K562 (cell line): ENCODE measurements around the gene PYGO2. TPM values are rescaled to one million over a fixed set of nuclear protein-coding genes. Genes with fewer than 3 reads are reported as not detected.

ENCODE experiments used
- BACH1 ChIP-seq: fragments of 200-800 bp; sonication (Bioruptor generic); IDR thresholded peaks from 2 replicates; pipeline ENCODE4 v1.6.1; 2016; ENCODE audit warnings: missing genetic modification characterization, missing compliant biosample characterization
- E2F3 ChIP-seq: fragments of 250-450 bp; sonication (Bioruptor Pico); IDR thresholded peaks from 2 replicates; pipeline ENCODE4 v1.4.0; 2020; ENCODE audit warnings: mild to moderate bottlenecking
- FOXM1 ChIP-seq, 2 experiments: fragments of 450-650 bp in 1 of 2; sonication (generic) in 1 of 2; formaldehyde crosslinking in 1 of 2; IDR thresholded peaks; 2 replicates each; pipeline versions ENCODE4 v1.6.1 to v1.9.0; 2017 to 2022; ENCODE audit warnings: low read depth in 2 of 2, mild to moderate bottlenecking in 2 of 2, missing genetic modification reagents in 1 of 2, moderate library complexity in 1 of 2
- HDAC1 ChIP-seq, 2 experiments: fragments of 450-650 bp; IDR thresholded peaks; 2 replicates each; pipeline ENCODE4 v1.6.1; 2016 to 2017; ENCODE audit warnings: inconsistent platforms in 1 of 2, mild to moderate bottlenecking in 1 of 2, moderate library complexity in 1 of 2
- POLR2A ChIP-seq: fragments of 450-650 bp; conservative IDR thresholded peaks from 2 replicates; pipeline ENCODE4 v1.6.1; 2016
- STAT5B ChIP-seq: fragments of 250-450 bp; sonication (Bioruptor Pico); IDR thresholded peaks from 2 replicates; pipeline ENCODE4 v1.8.0; 2021; ENCODE audit warnings: mild to moderate bottlenecking, inconsistent platforms
- XRCC3 ChIP-seq: fragments of 450-650 bp; IDR thresholded peaks from 2 replicates; pipeline ENCODE4 v1.6.1; 2017; ENCODE audit warnings: mild to moderate bottlenecking, moderate library complexity
- ZBTB7A ChIP-seq: IDR thresholded peaks from 2 replicates; pipeline ENCODE4 v1.6.1; 2011; ENCODE audit warnings: low read depth, mild to moderate bottlenecking, low read length, moderate library complexity, borderline replicate concordance; ENCODE audit not compliant: control insufficient read depth
- ZNF785 ChIP-seq: fragments of 250-450 bp; sonication (Bioruptor Pico); IDR thresholded peaks from 2 replicates; pipeline ENCODE4 v1.4.0; 2020; ENCODE audit warnings: mild to moderate bottlenecking
- polyA plus RNA-seq, 8 experiments: library from polyadenylated mRNA; depleted of rRNA in 4 of 8; stranded (reverse) in 5 of 8; unstranded in 3 of 8; fragments of >200 nt; fragmentation: Nextera tagmentation in 2 of 8; fragmentation: Illumina TruSeq in 1 of 8; extraction: Ambion mirVana in 2 of 8; extraction: Trizol in 1 of 8; gene quantifications; 2 replicates each; pipeline versions ENCODE4 v1.2.1 to v1.2.3, GENCODE V29; 2011 to 2014; ENCODE audit warnings: inconsistent platforms in 1 of 8, missing spikeins in 1 of 8
- total RNA-seq, 7 experiments: library from RNA; depleted of rRNA in 6 of 7; stranded (reverse); fragments of >200 nt in 6 of 7; fragmentation: Illumina TruSeq in 2 of 7; extraction: Trizol in 2 of 7; gene quantifications; 2 replicates each; pipeline versions ENCODE4 v1.2.1 to v1.2.3, GENCODE V29; 2011 to 2021; ENCODE audit warnings: low replicate concordance in 1 of 7
- TF ChIP-seq, protein P1 (sequence below), 2 experiments: fragments of 450-650 bp in 1 of 2; sonication (generic) in 1 of 2; formaldehyde crosslinking in 1 of 2; IDR thresholded peaks; 2 replicates each; pipeline versions ENCODE4 v1.7.1 to v1.9.0; 2016 to 2022; ENCODE audit warnings: inconsistent platforms in 1 of 2, mild to moderate bottlenecking in 1 of 2, missing genetic modification reagents in 1 of 2
- TF ChIP-seq, protein P2 (sequence below): sonication (generic); formaldehyde crosslinking; IDR thresholded peaks from 2 replicates; pipeline ENCODE4 v1.8.0; 2022; ENCODE audit warnings: mild to moderate bottlenecking, missing genetic modification reagents, borderline replicate concordance
- TF ChIP-seq, protein P3 (sequence below): fragments of 250-450 bp; sonication (Bioruptor Pico); IDR thresholded peaks from 2 replicates; pipeline ENCODE4 v1.5.0; 2022; ENCODE audit warnings: mild to moderate bottlenecking

The PYGO2 gene
- total and polyA plus RNA-seq, 9 of the 15 experiments (the other 6 are each of a cell fraction or from before 2014, with no cell fraction given) = 8.3 to 36.2 (median 18.2) TPM

DNA sequence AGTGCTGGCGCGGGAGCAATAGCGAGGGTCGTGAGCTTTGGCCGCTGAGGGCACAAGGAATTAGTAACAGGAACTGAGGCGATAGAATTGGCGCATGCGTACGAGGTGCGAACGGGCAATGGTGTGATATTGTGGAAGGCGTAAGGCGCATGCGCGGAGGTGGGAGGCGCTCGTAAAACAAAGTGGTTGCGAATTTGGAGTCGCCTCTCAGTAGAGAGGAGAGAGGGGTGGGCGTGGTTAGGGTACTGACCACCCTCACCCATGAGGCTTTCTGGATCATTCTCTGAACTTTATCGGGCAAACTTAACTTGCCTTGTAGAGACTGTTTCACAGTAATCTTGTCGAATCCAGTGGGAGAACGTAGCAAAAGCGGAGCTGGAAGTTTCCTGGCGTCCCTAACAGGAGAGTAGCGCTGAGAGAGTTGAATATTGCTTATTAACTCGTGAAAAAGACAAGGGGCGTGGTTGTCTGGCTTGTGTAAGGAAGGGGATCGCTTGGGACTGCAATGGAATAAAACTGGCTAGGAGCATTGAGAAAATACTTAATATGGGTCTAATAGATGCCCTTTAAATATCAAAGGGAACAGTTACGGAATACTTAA, 13.3 kb upstream of the PYGO2 start (continued):
- TF ChIP-seq, protein P1, sequence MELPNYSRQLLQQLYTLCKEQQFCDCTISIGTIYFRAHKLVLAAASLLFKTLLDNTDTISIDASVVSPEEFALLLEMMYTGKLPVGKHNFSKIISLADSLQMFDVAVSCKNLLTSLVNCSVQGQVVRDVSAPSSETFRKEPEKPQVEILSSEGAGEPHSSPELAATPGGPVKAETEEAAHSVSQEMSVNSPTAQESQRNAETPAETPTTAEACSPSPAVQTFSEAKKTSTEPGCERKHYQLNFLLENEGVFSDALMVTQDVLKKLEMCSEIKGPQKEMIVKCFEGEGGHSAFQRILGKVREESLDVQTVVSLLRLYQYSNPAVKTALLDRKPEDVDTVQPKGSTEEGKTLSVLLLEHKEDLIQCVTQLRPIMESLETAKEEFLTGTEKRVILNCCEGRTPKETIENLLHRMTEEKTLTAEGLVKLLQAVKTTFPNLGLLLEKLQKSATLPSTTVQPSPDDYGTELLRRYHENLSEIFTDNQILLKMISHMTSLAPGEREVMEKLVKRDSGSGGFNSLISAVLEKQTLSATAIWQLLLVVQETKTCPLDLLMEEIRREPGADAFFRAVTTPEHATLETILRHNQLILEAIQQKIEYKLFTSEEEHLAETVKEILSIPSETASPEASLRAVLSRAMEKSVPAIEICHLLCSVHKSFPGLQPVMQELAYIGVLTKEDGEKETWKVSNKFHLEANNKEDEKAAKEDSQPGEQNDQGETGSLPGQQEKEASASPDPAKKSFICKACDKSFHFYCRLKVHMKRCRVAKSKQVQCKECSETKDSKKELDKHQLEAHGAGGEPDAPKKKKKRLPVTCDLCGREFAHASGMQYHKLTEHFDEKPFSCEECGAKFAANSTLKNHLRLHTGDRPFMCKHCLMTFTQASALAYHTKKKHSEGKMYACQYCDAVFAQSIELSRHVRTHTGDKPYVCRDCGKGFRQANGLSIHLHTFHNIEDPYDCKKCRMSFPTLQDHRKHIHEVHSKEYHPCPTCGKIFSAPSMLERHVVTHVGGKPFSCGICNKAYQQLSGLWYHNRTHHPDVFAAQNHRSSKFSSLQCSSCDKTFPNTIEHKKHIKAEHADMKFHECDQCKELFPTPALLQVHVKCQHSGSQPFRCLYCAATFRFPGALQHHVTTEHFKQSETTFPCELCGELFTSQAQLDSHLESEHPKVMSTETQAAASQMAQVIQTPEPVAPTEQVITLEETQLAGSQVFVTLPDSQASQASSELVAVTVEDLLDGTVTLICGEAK (IDR thresholded peaks at IDR 0.05) = no peak
- TF ChIP-seq, protein P1 (CRISPR knock-in tag; IDR thresholded peaks at IDR 0.05) = peak; percentile 22; the same call in 1 of the 2 replicates
- no peak for TF ChIP-seq STAT5B
- TF ChIP-seq HDAC1 (IDR thresholded peaks at IDR 0.05) = no peak; a peak in 1 of 4 replicates
- no peak for TF ChIP-seq XRCC3
- no peak for TF ChIP-seq ZNF785 (CRISPR knock-in tag)
- no peak; the same call in 1 of the 2 replicates for TF ChIP-seq FOXM1 (IDR thresholded peaks at IDR 0.05; ENCODE audit: low read depth)
- no peak for TF ChIP-seq FOXM1 (CRISPR knock-in tag; IDR thresholded peaks at IDR 0.05; ENCODE audit: low read depth)
- no peak for TF ChIP-seq BACH1 (tag)
- TF ChIP-seq POLR2A = peak; percentile 80
- TF ChIP-seq, protein P2, sequence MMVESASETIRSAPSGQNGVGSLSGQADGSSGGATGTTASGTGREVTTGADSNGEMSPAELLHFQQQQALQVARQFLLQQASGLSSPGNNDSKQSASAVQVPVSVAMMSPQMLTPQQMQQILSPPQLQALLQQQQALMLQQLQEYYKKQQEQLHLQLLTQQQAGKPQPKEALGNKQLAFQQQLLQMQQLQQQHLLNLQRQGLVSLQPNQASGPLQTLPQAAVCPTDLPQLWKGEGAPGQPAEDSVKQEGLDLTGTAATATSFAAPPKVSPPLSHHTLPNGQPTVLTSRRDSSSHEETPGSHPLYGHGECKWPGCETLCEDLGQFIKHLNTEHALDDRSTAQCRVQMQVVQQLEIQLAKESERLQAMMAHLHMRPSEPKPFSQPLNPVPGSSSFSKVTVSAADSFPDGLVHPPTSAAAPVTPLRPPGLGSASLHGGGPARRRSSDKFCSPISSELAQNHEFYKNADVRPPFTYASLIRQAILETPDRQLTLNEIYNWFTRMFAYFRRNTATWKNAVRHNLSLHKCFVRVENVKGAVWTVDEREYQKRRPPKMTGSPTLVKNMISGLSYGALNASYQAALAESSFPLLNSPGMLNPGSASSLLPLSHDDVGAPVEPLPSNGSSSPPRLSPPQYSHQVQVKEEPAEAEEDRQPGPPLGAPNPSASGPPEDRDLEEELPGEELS (CRISPR knock-in tag) = no peak
- TF ChIP-seq E2F3 (CRISPR knock-in tag) = no peak
- TF ChIP-seq ZBTB7A = peak; percentile 90; the same call in 1 of the 2 replicates
- TF ChIP-seq, protein P3, sequence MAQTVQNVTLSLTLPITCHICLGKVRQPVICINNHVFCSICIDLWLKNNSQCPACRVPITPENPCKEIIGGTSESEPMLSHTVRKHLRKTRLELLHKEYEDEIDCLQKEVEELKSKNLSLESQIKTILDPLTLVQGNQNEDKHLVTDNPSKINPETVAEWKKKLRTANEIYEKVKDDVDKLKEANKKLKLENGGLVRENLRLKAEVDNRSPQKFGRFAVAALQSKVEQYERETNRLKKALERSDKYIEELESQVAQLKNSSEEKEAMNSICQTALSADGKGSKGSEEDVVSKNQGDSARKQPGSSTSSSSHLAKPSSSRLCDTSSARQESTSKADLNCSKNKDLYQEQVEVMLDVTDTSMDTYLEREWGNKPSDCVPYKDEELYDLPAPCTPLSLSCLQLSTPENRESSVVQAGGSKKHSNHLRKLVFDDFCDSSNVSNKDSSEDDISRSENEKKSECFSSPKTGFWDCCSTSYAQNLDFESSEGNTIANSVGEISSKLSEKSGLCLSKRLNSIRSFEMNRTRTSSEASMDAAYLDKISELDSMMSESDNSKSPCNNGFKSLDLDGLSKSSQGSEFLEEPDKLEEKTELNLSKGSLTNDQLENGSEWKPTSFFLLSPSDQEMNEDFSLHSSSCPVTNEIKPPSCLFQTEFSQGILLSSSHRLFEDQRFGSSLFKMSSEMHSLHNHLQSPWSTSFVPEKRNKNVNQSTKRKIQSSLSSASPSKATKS (CRISPR knock-in tag) = no peak
